CD4-positive, alpha-beta T cell (primary cell): ENCODE measurements around the gene MED14. TPM values are rescaled to one million over a fixed set of nuclear protein-coding genes. Genes with fewer than 3 reads are reported as not detected.

Experiments used
- ATAC-seq: fragments of 200-7000 bp; cut with Tn5 transposase; one replicate; pipeline ENCODE4 v1.10.0; 2022; ENCODE audit warnings: mild to moderate bottlenecking; ENCODE audit not compliant: poor library complexity
- CTCF ChIA-PET: fragments of 350-600 bp; sonication (Branson Sonifier 250); formaldehyde crosslinking; loops from one replicate; lab custom pipeline; 2021; ENCODE audit warnings: antibody characterized with exemption, inconsistent platforms; lab: Charles Lee
- POLR2A ChIA-PET: fragments of 350-600 bp; sonication (Branson Sonifier 250); formaldehyde crosslinking; loops from one replicate; lab custom pipeline; 2021; ENCODE audit warnings: antibody characterized with exemption, inconsistent platforms; lab: Charles Lee
- DNase-seq, 14 experiments: peaks; one replicate each; pipeline ENCODE4 v3.0.0-alpha.2; 2013 to 2020; ENCODE audit warnings: mixed read lengths in 2 of 14
- H3K27ac ChIP-seq, 2 donors: one replicate each; pipeline versions ENCODE4 v1.5.1 to v1.7.0; 2013; ENCODE audit warnings: low read length in 2 of 2, low read depth in 1 of 2, mild to moderate bottlenecking in 1 of 2
- H3K27me3 ChIP-seq, 2 experiments: 1 replicate in 1 of 2; 2 replicates in 1 of 2; pipeline versions ENCODE4 v1.6.1 to v1.7.0; 2013; ENCODE audit warnings: low read length in 2 of 2, control low read depth in 1 of 2, mild to moderate bottlenecking in 1 of 2, moderate library complexity in 1 of 2; ENCODE audit not compliant: insufficient read depth in 2 of 2, control insufficient read depth in 1 of 2
- H3K36me3 ChIP-seq: one replicate; pipeline ENCODE4 v1.6.1; 2013; ENCODE audit warnings: low read length, control low read depth; ENCODE audit not compliant: insufficient read depth
- H3K4me1 ChIP-seq: one replicate; pipeline ENCODE4 v1.6.1; 2013; ENCODE audit warnings: low read length, control low read depth; ENCODE audit not compliant: insufficient read depth
- H3K4me3 ChIP-seq: one replicate; pipeline ENCODE4 v1.5.1; 2013; ENCODE audit warnings: mild to moderate bottlenecking, low read length, moderate library complexity
- H3K9me3 ChIP-seq, 2 experiments: 1 replicate in 1 of 2; 2 replicates in 1 of 2; pipeline versions ENCODE4 v1.6.1 to v1.7.0; 2013; ENCODE audit warnings: low read length in 2 of 2, mild to moderate bottlenecking in 2 of 2, control low read depth in 1 of 2, moderate library complexity in 1 of 2; ENCODE audit not compliant: control insufficient read depth in 1 of 2, insufficient read depth in 1 of 2
- H3K27ac Mint-ChIP-seq: one replicate; pipeline ENCODE4 v1.8.0; 2020; ENCODE audit warnings: mixed read lengths
- H3K27me3 Mint-ChIP-seq: one replicate; pipeline ENCODE4 v1.8.0; 2021; ENCODE audit warnings: mixed read lengths
- H3K36me3 Mint-ChIP-seq: one replicate; pipeline ENCODE4 v1.8.0; 2021; ENCODE audit warnings: low read depth, mixed read lengths
- H3K4me1 Mint-ChIP-seq: one replicate; pipeline ENCODE4 v1.8.0; 2021; ENCODE audit warnings: low read depth, mixed read lengths
- H3K4me3 Mint-ChIP-seq: one replicate; pipeline ENCODE4 v1.8.0; 2020; ENCODE audit warnings: mild to moderate bottlenecking, mixed read lengths
- H3K9me3 Mint-ChIP-seq: one replicate; pipeline ENCODE4 v1.8.0; 2020; ENCODE audit warnings: mixed read lengths
- intact Hi-C, 2 experiments: fragments of 100-400 bp; cut with DNase I in 1 of 2; cut with micrococcal nuclease in 1 of 2; formaldehyde crosslinking; loops; one replicate each; pipeline versions ENCODE4 v1.15.1 to v1.9.0; 2023 to 2025; cut with DNase I, micrococcal nuclease
- total RNA-seq, 174 experiments: library from RNA in 2 of 174; stranded (reverse) in 2 of 174; gene quantifications; one replicate each; pipeline ENCODE4 v1.2.3 and lab custom pipeline; 2021 to 2026
- TF ChIP-seq, protein P1 (sequence below): fragments of 200-600 bp; IDR thresholded peaks from one replicate; pipeline ENCODE4 v1.8.0; 2022; ENCODE audit warnings: antibody characterized with exemption, mild to moderate bottlenecking

The MED14 gene
- total RNA-seq, 2 experiments from 2014 or later, result 59.9 to 67.7 TPM

DNA sequence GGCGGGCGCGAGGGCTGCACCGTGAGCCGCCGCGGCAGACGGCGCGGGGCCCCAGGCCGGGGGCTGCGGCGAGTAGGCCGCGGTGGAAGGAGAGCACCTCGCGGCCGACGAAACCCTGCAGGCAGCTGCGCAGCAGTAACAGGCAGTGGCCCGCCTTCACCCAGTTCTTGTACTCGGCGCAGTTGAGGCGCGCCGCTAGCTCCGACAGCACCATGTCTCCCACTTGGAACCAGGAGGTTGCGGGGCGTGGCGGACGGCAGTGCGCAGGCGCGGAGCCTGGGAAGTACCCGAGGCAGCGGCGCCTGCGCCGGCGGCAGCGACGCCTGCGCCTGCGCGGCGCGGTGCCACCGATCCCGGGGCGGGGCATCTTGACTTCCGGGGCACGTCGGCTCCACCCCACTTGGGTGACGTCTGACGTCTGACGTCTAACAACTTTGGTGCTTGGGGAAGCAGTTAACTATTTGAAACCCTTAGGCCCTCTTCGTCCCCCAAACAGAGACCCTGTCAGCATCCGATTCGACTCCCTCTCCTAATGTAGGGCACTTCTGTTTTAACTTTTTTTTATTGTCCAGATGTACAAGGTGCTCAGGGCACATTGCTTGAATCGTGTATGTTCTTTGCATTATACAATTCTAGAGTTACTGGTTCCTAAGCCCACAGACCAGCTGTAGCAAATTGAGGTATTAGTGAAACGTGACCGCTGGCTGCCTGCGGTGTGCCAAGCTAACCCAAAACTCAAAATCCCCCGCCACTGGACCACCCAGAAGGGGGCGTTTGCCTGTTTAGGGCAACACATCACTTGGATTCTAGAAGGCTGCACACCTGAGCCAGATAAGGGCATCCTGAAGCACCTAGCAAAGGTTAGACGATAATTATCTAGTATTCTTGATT, 87.8 kb downstream of the MED14 start, which contains the start of gene CXorf38:
CXorf38 (minus strand) TSS at position 255 of the 891 bp plus-strand sequence; CDS start at position 214, 41 bp downstream.
- Mint-ChIP-seq H3K27me3 (no peaks in the 10 kb centered on the region), H3K9me3 (no peaks in the 10 kb centered on the region), H3K4me3 (peak within 1 kb of the TSS; percentile 98), H3K36me3 (peaks cover 35% of the 10 kb centered on the region), H3K27ac (peak within 1 kb of the TSS; percentile 91), H3K4me1 (peaks cover 40% of the 10 kb centered on the region)
- TF ChIP-seq, protein P1, sequence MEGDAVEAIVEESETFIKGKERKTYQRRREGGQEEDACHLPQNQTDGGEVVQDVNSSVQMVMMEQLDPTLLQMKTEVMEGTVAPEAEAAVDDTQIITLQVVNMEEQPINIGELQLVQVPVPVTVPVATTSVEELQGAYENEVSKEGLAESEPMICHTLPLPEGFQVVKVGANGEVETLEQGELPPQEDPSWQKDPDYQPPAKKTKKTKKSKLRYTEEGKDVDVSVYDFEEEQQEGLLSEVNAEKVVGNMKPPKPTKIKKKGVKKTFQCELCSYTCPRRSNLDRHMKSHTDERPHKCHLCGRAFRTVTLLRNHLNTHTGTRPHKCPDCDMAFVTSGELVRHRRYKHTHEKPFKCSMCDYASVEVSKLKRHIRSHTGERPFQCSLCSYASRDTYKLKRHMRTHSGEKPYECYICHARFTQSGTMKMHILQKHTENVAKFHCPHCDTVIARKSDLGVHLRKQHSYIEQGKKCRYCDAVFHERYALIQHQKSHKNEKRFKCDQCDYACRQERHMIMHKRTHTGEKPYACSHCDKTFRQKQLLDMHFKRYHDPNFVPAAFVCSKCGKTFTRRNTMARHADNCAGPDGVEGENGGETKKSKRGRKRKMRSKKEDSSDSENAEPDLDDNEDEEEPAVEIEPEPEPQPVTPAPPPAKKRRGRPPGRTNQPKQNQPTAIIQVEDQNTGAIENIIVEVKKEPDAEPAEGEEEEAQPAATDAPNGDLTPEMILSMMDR, result no peak
- H3K9me3 ChIP-seq, result no peaks in the 10 kb centered on the region
- peak; percentile 85 to 99 (median 92) for DNase-seq
- POLR2A ChIA-PET, result interaction anchor here (0.6 to 2.0 kb wide), 3 partner anchors 67 to 479 kb away, joined by 3 to 7 read pairs (median 5); partner anchors contain the start of genes ATP6AP2 and MED14
- peak within 1 kb of the TSS; percentile 80 for H3K4me3 ChIP-seq
- peaks cover 15% of the 10 kb centered on the region for H3K36me3 ChIP-seq
- peak; percentile 71 for ATAC-seq
- H3K4me1 ChIP-seq, result peaks cover 26% of the 10 kb centered on the region
- no peaks in the 10 kb centered on the region for H3K27me3 ChIP-seq
- H3K27ac ChIP-seq, result peak within 1 kb of the TSS; percentile 81 to 90
- CTCF ChIA-PET, result interaction anchor here (0.7 to 1.7 kb wide), 5 partner anchors 67 to 146 kb away, joined by 3 to 4 read pairs (median 3); partner anchors contain the start of genes ATP6AP2 and MED14
- intact Hi-C loops, result loop anchor here (1.0 to 10.0 kb wide), 3 partner anchors 63 to 677 kb away; partner anchors contain the start of genes ATP6AP2 (in 1 of the 2) and MED14 (in 1 of the 2)

DNA sequence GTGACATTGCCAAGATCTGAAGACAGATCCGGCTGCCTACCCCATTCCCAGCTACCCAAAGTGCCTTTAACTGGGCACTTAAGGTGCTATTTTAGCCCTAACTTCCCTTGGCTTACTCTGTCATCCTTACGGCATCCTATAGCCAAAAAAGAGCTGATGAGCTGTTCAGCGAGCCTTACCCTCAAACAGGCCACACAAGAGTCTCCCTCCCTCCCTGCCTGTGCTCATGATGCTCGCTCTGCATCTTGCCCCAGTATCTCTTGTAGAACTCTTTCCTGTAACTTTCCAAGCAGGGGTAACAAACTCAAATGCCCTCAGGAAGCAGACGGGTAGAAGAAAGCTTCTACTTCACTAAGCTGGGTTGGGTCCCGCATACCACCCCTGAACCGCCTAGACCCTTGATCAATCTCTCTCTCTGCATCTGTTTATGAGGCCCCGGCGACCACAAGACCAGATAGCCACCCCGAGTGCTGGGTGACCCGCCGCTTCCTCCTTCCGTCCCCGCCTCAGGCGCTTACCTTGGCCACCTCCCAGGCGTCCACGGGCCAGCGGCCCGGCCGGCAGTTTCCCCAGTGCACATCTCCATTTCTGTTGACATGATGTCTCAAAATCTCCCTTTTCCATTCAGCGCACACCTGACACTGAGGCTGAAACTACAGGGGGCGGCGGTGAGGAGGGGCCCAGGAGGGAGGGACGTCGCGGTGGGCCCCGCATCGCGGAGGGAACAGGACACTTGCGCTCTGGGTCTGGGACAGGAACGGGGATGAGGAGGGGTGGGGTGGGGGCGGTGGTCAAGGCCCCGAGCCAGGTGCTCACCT, 88.6 kb downstream of the MED14 start:
- H3K36me3 ChIP-seq, result peaks cover 18% of the 10 kb centered on the region
- Mint-ChIP-seq H3K4me1 (peaks cover 46% of the 10 kb centered on the region), H3K36me3 (peaks cover 40% of the 10 kb centered on the region), H3K4me3 (peak overlapping the region; percentile 98), H3K27ac (peak overlapping the region; percentile 91), H3K27me3 (no peaks in the 10 kb centered on the region), H3K9me3 (no peaks in the 10 kb centered on the region)
- peak overlapping the region; percentile 80 for H3K4me3 ChIP-seq
- H3K4me1 ChIP-seq, result peaks cover 32% of the 10 kb centered on the region
- no peaks in the 10 kb centered on the region for H3K9me3 ChIP-seq
- H3K27ac ChIP-seq, result peak overlapping the region; percentile 69 to 90
- intact Hi-C loops, result loop anchor here (1.0 to 10.0 kb wide), 3 partner anchors 62 to 678 kb away; partner anchors contain the start of genes ATP6AP2 (in 1 of the 2) and MED14 (in 1 of the 2)
- peak in 10 of 14 experiments; percentile 2 to 51 (median 15) for DNase-seq
- no peaks in the 10 kb centered on the region for H3K27me3 ChIP-seq
- ATAC-seq, result peak; percentile 19
- ChIA-PET POLR2A (interaction anchor here (0.6 to 2.0 kb wide), 3 partner anchors 66 to 480 kb away, joined by 3 to 7 read pairs (median 5); partner anchors contain the start of genes ATP6AP2 and MED14), CTCF (interaction anchor here (1.2 to 1.7 kb wide), 3 partner anchors 66 to 147 kb away, joined by 3 to 4 read pairs (median 3); partner anchors contain the start of gene ATP6AP2)
- TF ChIP-seq, protein P1, result no peak
